Lung (tissue), 12 donors: ENCODE measurements around the gene CBFA2T2. TPM values are rescaled to one million over a fixed set of nuclear protein-coding genes. Genes with fewer than 3 reads are reported as not detected.

Source experiments
- ATAC-seq: fragments of 200-7000 bp; cut with Tn5 transposase; one replicate; pipeline ENCODE4 v1.9.1; 2020; ENCODE audit warnings: moderate number of reproducible peaks; ENCODE audit not compliant: insufficient read depth, low FRiP score
- DNase-seq, 3 donors: peaks; one replicate each; pipeline ENCODE4 v3.0.0-alpha.2; 2013 to 2017
- H3K27ac ChIP-seq, 2 donors: one replicate each; pipeline ENCODE4 v1.5.1; 2013; ENCODE audit warnings: mild to moderate bottlenecking in 2 of 2, moderate library complexity in 2 of 2, control low read depth in 1 of 2, inconsistent platforms in 1 of 2, low read depth in 1 of 2, low read length in 1 of 2
- H3K27me3 ChIP-seq, 3 donors: one replicate each; pipeline ENCODE4 v1.5.1; 2013; ENCODE audit warnings: low read length in 2 of 3; ENCODE audit not compliant: control insufficient read depth in 3 of 3, insufficient read depth in 3 of 3
- H3K36me3 ChIP-seq, 4 donors: one replicate each; pipeline ENCODE4 v1.5.1; 2013; ENCODE audit warnings: low read length in 4 of 4, mild to moderate bottlenecking in 1 of 4, moderate library complexity in 1 of 4; ENCODE audit not compliant: control insufficient read depth in 4 of 4, insufficient read depth in 4 of 4
- H3K4me1 ChIP-seq, 5 donors: one replicate each; pipeline ENCODE4 v1.5.1; 2013; ENCODE audit warnings: low read length in 5 of 5, mild to moderate bottlenecking in 2 of 5, moderate library complexity in 1 of 5; ENCODE audit not compliant: control insufficient read depth in 5 of 5, insufficient read depth in 5 of 5
- H3K4me3 ChIP-seq: one replicate; pipeline ENCODE4 v1.5.1; 2013; ENCODE audit warnings: mild to moderate bottlenecking, control low read depth, moderate library complexity
- H3K9ac ChIP-seq, 2 donors: one replicate each; pipeline ENCODE4 v1.5.1; 2013; ENCODE audit warnings: low read length in 2 of 2, control low read depth in 1 of 2; ENCODE audit not compliant: insufficient read depth in 1 of 2
- H3K9me3 ChIP-seq, 4 donors: one replicate each; pipeline ENCODE4 v1.5.1; 2013; ENCODE audit warnings: low read length in 3 of 4, mild to moderate bottlenecking in 1 of 4, moderate library complexity in 1 of 4; ENCODE audit not compliant: control insufficient read depth in 4 of 4, insufficient read depth in 3 of 4
- WGBS, 2 donors: extraction: QIAGEN DNeasy Blood & Tissue Kit; methylation state at CpG; one replicate each; pipeline ENCODE4 v1.1.7; 2013; 5-methylcytosine and 5-hydroxymethylcytosine counted together
- polyA plus RNA-seq, 2 donors: library from polyadenylated mRNA; stranded (reverse); fragments of 200-250 nt; gene quantifications; one replicate each; pipeline ENCODE4 v1.2.1, GENCODE V29; 2013
- total RNA-seq, 2 donors: library from RNA; depleted of rRNA in 1 of 2; stranded (reverse); fragments of >200 nt in 1 of 2; gene quantifications; one replicate each; pipeline ENCODE4 v1.2.1, GENCODE V29; 2014 to 2021
- TF ChIP-seq, protein P1 (sequence below): IDR thresholded peaks from 2 replicates; pipeline ENCODE4 v1.5.1; 2012; ENCODE audit warnings: mild to moderate bottlenecking; ENCODE audit errors: control extremely low read depth, extremely low read depth
- donor health status: control.
- donor health status: control.
- donor health status: Bipolar disorder and iron deficiency.
- donor health status: healthy.
- donor health status: DM: yes; HTN: yes; CAD: no.

CBFA2T2 gene
- total and polyA plus RNA-seq, 4 donors = 5.1 to 19.1 (median 8.2) TPM

GRCh38 chr20:33552519-33552918, 62.6 kb downstream of the CBFA2T2 start:
- H3K4me1 ChIP-seq = peaks cover 0 to 23% (median 2%) of the 10 kb centered on the region in 5 donors

GRCh38 chr20:33553516-33553915, 63.6 kb downstream of the CBFA2T2 start:
- Histone ChIP-seq H3K27ac (no peak overlapping the region), H3K4me3 (no peak overlapping the region), H3K27me3 (no peaks in the 10 kb centered on the region), H3K4me1 (peaks cover 0 to 23% (median 2%) of the 10 kb centered on the region in 5 donors), H3K9ac (no peak overlapping the region), H3K9me3 (no peaks in the 10 kb centered on the region), H3K36me3 (peaks cover 0 to 11% (median 1%) of the 10 kb centered on the region in 4 donors)
- 79 to 89% methylated on average over 4 of the region's 4 CpGs for WGBS, 2 donors
- no peak for ATAC-seq
- no peak for DNase-seq
- TF ChIP-seq, protein P1, sequence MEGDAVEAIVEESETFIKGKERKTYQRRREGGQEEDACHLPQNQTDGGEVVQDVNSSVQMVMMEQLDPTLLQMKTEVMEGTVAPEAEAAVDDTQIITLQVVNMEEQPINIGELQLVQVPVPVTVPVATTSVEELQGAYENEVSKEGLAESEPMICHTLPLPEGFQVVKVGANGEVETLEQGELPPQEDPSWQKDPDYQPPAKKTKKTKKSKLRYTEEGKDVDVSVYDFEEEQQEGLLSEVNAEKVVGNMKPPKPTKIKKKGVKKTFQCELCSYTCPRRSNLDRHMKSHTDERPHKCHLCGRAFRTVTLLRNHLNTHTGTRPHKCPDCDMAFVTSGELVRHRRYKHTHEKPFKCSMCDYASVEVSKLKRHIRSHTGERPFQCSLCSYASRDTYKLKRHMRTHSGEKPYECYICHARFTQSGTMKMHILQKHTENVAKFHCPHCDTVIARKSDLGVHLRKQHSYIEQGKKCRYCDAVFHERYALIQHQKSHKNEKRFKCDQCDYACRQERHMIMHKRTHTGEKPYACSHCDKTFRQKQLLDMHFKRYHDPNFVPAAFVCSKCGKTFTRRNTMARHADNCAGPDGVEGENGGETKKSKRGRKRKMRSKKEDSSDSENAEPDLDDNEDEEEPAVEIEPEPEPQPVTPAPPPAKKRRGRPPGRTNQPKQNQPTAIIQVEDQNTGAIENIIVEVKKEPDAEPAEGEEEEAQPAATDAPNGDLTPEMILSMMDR = no peak

More at GRCh38 chr20:33552519-33552918, 62.6 kb downstream of the CBFA2T2 start:
- TF ChIP-seq, protein P1 = no peak
- no peak for DNase-seq
- WGBS, 2 donors = 63 to 74% methylated on average over 3 of the region's 3 CpGs
- ATAC-seq = no peak
- Histone ChIP-seq H3K9ac (no peak overlapping the region), H3K4me3 (no peak overlapping the region), H3K36me3 (peaks cover 0 to 11% (median 1%) of the 10 kb centered on the region in 4 donors), H3K27me3 (no peaks in the 10 kb centered on the region), H3K27ac (no peak overlapping the region), H3K9me3 (no peaks in the 10 kb centered on the region)

GRCh38 chr20:33554914-33555420, 65.1 kb downstream of the CBFA2T2 start:
- peak; percentile 53 to 96 (median 96) for DNase-seq
- H3K4me3 ChIP-seq = no peak overlapping the region

More at GRCh38 chr20:33554914-33555420, 65.1 kb downstream of the CBFA2T2 start:
- H3K36me3 ChIP-seq = peaks cover 0 to 12% (median 1%) of the 10 kb centered on the region in 4 donors
- no peak overlapping the region for H3K9ac ChIP-seq
- no peak for ATAC-seq
- peaks cover 0 to 23% (median 0%) of the 10 kb centered on the region in 5 donors for H3K4me1 ChIP-seq
- no peak overlapping the region for H3K27ac ChIP-seq
- no peaks in the 10 kb centered on the region for H3K27me3 ChIP-seq
- H3K9me3 ChIP-seq = no peaks in the 10 kb centered on the region
- TF ChIP-seq, protein P1 = no peak
- WGBS, 2 donors = 17 to 38% methylated on average over 2 of the region's 2 CpGs
